AG08395 (cell line): ENCODE results near the gene NEURL3.
"Not testable (repeated sequence)": the region's sequence is repeated elsewhere in the genome, so short reads cannot be mapped to it uniquely, and the experiment has no call there.

Experiments
- DNase-seq: peaks from one replicate; pipeline ENCODE4 v3.0.0; 2012; ENCODE audit warnings: mixed read lengths, low spot score

The NEURL3 gene

GRCh38 chr2:96506016-96506906 is 1.1 kb upstream of the NEURL3 start:
- DNase-seq: no peak

- DNase-seq: no peak
Measured at GRCh38 chr2:96503637-96504243, 1.4 kb downstream of the NEURL3 start.

- no peak for DNase-seq
Measured at GRCh38 chr2:96502891-96503636, 2.1 kb downstream of the NEURL3 start.

GRCh38 chr2:96501886-96502810 is 3.0 kb downstream of the NEURL3 start:
- DNase-seq: no peak

- no peak for DNase-seq
Measured at GRCh38 chr2:96501471-96501874, 3.7 kb downstream of the NEURL3 start.

- DNase-seq: no peak
Measured at GRCh38 chr2:96500385-96501066, 4.6 kb downstream of the NEURL3 start.

GRCh38 chr2:96499061-96499960 is 5.8 kb downstream of the NEURL3 start:
- no peak for DNase-seq

- DNase-seq: not testable (repeated sequence)
Measured at GRCh38 chr2:96498611-96499010, 6.5 kb downstream of the NEURL3 start.

- DNase-seq: no peak
Measured at GRCh38 chr2:96498021-96498431, 7.1 kb downstream of the NEURL3 start.

GRCh38 chr2:96495982-96496629 is 9.1 kb downstream of the NEURL3 start:
- DNase-seq: no peak

GRCh38 chr2:96494188-96494587 is 11.0 kb downstream of the NEURL3 start:
- no peak for DNase-seq

- DNase-seq: no peak
Measured at GRCh38 chr2:96493072-96493471, 12.1 kb downstream of the NEURL3 start.

- DNase-seq: no peak
Measured at GRCh38 chr2:96491860-96492497, 13.2 kb downstream of the NEURL3 start.

GRCh38 chr2:96489663-96490062 is 15.5 kb downstream of the NEURL3 start:
- no peak for DNase-seq

- no peak for DNase-seq
Measured at GRCh38 chr2:96489261-96489660, 15.9 kb downstream of the NEURL3 start.

- DNase-seq: no peak
Measured at GRCh38 chr2:96486696-96487095, 18.5 kb downstream of the NEURL3 start.

- peak; percentile 86 for DNase-seq
Measured at GRCh38 chr2:96485751-96486651, 19.2 kb downstream of the NEURL3 start.

- DNase-seq: no peak
Measured at GRCh38 chr2:96485350-96485749, 19.8 kb downstream of the NEURL3 start.
